ENCODE measurements around the gene MS4A4E. TPM values are rescaled to one million over a fixed set of nuclear protein-coding genes. Genes with fewer than 3 reads are reported as not detected.
A peak's percentile ranks its signal among the peaks of the same experiment; 100 is the strongest.
"Not testable (repeated sequence)": the region's sequence is repeated elsewhere in the genome, so short reads cannot be mapped to it uniquely, and the experiment has no call there.

MS4A4E gene
- total RNA-seq, 4 donors from 2014 or later, result 4.8 to 15.9 (median 13.2) TPM

- Histone ChIP-seq H3K4me1 (no peaks in the 10 kb centered on the region), H3K27me3 (no peaks in the 10 kb centered on the region), H3K4me3 (no peak overlapping the region), H3K27ac (no peak overlapping the region), H3K36me3 (no peaks in the 10 kb centered on the region), H3K9me3 (no peaks in the 10 kb centered on the region)
- 71 to 72% methylated on average over 3 of the region's 3 CpGs for WGBS, 2 donors
- TF ChIP-seq, protein P1, sequence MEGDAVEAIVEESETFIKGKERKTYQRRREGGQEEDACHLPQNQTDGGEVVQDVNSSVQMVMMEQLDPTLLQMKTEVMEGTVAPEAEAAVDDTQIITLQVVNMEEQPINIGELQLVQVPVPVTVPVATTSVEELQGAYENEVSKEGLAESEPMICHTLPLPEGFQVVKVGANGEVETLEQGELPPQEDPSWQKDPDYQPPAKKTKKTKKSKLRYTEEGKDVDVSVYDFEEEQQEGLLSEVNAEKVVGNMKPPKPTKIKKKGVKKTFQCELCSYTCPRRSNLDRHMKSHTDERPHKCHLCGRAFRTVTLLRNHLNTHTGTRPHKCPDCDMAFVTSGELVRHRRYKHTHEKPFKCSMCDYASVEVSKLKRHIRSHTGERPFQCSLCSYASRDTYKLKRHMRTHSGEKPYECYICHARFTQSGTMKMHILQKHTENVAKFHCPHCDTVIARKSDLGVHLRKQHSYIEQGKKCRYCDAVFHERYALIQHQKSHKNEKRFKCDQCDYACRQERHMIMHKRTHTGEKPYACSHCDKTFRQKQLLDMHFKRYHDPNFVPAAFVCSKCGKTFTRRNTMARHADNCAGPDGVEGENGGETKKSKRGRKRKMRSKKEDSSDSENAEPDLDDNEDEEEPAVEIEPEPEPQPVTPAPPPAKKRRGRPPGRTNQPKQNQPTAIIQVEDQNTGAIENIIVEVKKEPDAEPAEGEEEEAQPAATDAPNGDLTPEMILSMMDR (IDR thresholded peaks at IDR 0.05), result no peak
- TF ChIP-seq EP300 (IDR thresholded peaks at IDR 0.05) (no peak), POLR2A (IDR thresholded peaks at IDR 0.05) (no peak)
- DNase-seq (ENCODE audit: low spot score in 2 of 2), result no peak
Measured at GRCh38 chr11:60158636-60159035, 84.3 kb downstream of the MS4A4E start.

DNA sequence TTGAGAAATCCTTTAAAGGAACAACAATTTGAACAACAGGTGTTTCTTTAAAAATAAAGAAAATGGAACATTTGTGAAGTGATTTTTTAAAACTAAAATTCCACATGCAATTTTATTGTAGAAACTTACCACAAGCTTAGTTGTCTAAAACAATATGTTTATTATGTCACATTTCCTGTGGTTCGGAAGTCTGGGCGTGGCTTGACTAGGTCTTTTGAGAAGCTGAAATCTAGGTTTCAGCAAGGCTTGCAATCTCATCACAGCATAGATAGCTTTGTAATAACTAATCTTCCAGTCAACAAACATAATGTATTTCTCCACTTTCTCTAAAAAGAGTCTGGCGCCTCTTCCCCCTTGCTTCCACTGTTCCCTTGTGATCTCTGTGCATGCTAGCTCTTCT lies 87.0 kb downstream of the MS4A4E start:
- H3K36me3 ChIP-seq, result no peaks in the 10 kb centered on the region
- H3K9me3 ChIP-seq, result no peaks in the 10 kb centered on the region
- WGBS, 2 donors, result 65 to 69% methylated on average over 3 of the region's 3 CpGs
- H3K27ac ChIP-seq, result no peak overlapping the region
- TF ChIP-seq, protein P1 (IDR thresholded peaks at IDR 0.05), result no peak
- TF ChIP-seq POLR2A (IDR thresholded peaks at IDR 0.05) (no peak), EP300 (IDR thresholded peaks at IDR 0.05) (no peak)
- H3K4me1 ChIP-seq, result no peaks in the 10 kb centered on the region
- H3K27me3 ChIP-seq, result no peaks in the 10 kb centered on the region
- no peak overlapping the region for H3K4me3 ChIP-seq
- DNase-seq (ENCODE audit: low spot score in 2 of 2), result no peak

- H3K36me3 ChIP-seq; H3K4me1 ChIP-seq; DNase-seq (ENCODE audit: low spot score in 2 of 2); H3K9me3 ChIP-seq; H3K27me3 ChIP-seq; H3K4me3 ChIP-seq; H3K27ac ChIP-seq: not testable (repeated sequence)
Measured at GRCh38 chr11:60152727-60153126, 90.2 kb downstream of the MS4A4E start.

DNA sequence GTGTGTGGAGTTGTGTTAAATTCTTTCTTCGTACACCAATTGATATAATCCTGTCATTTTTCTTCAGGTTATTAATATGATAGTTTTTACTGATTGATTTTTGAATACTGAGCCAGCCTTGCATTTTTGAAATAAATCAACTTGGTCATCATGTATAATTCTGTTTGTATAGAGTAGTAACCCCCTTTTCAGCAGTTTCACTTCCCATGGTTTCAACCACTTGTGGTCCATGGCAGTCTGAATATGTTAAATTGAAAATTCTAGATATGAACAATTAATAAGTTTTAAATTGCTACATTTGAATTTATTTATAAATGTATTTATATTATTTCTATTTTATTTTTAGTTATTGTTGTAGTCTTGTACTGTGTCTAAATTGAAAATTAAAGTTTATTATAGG lies 92.7 kb downstream of the MS4A4E start:
- 82 to 91% methylated on average over 1 of the region's 1 CpG for WGBS, 2 donors
- H3K27ac ChIP-seq, result no peak overlapping the region
- TF ChIP-seq EP300 (IDR thresholded peaks at IDR 0.05), result no peak
- TF ChIP-seq POLR2A (IDR thresholded peaks at IDR 0.05), result no peak
- TF ChIP-seq, protein P1 (IDR thresholded peaks at IDR 0.05), result no peak
- no peaks in the 10 kb centered on the region for H3K36me3 ChIP-seq
- no peak overlapping the region for H3K4me3 ChIP-seq
- no peaks in the 10 kb centered on the region for H3K9me3 ChIP-seq
- H3K4me1 ChIP-seq, result no peaks in the 10 kb centered on the region
- no peaks in the 10 kb centered on the region for H3K27me3 ChIP-seq
- no peak for DNase-seq (ENCODE audit: low spot score in 2 of 2)

Small RNAs within 50 kb of the gene (small RNA-seq; reads per million reads assigned to genes)
- gene MIR6503, result 4.3 reads per million, percentile 82 among the genes with 10 or more reads in this experiment

Other genes with a start within 250 kb of the MS4A4E start
- gene OOSP4B, start 226.0 kb downstream of the MS4A4E start, total RNA-seq, result not detected
- gene OOSP2, start 202.7 kb downstream of the MS4A4E start, total RNA-seq, result not detected
- gene MS4A3, start 186.5 kb downstream of the MS4A4E start, total RNA-seq, result not detected
- 1 to 10 TPM in 2 of 4 donors, not detected in 2; 1.8 to 1.9 TPM for gene MS4A2, start 154.5 kb downstream of the MS4A4E start, total RNA-seq
- gene MS4A6A, start 60.1 kb downstream of the MS4A4E start, total RNA-seq, result 100 to 1,000 TPM in 1 of 4 donors, 10 to 100 TPM in 3; 53.1 to 103 (median 71.4) TPM
- gene MS4A4A, start 37.5 kb upstream of the MS4A4E start, total RNA-seq, result 10 to 100 TPM; 27.8 to 55.8 (median 38.3) TPM
- not detected for gene MS4A6E, start 84.1 kb upstream of the MS4A4E start, total RNA-seq
- gene MS4A7, start 135.4 kb upstream of the MS4A4E start, total RNA-seq, result 10 to 100 TPM; 20.1 to 77.1 (median 41.7) TPM
- gene MS4A14, start 153.3 kb upstream of the MS4A4E start, total RNA-seq, result 1 to 10 TPM in 3 of 4 donors, under 1 TPM in 1; 0.39 to 8.7 (median 4.1) TPM
- not detected for gene MS4A5, start 186.4 kb upstream of the MS4A4E start, total RNA-seq
- 1 to 10 TPM in 1 of 4 donors, not detected in 3; 1.3 TPM for gene MS4A1, start 212.7 kb upstream of the MS4A4E start, total RNA-seq
- not detected for gene MS4A12, start 249.6 kb upstream of the MS4A4E start, total RNA-seq